PC-3 (cell line): ENCODE data around the gene AP5S1. TPM values are rescaled to one million over a fixed set of nuclear protein-coding genes. Genes with fewer than 3 reads are reported as not detected.

ENCODE experiments used
- ATAC-seq: fragments of 200-7000 bp; cut with Tn5 transposase; 2 replicates; pipeline ENCODE4 v1.9.1; 2020; ENCODE audit warnings: mild to moderate bottlenecking, moderate library complexity
- BruUV-seq: library from RNA; stranded (reverse); fragments of 400-500 nt; replicated peaks from 2 replicates; lab custom pipeline; 2021; lab: Mats Ljungman, UMichigan
- CTCF ChIA-PET: fragments of 300-600 bp; sonication (Branson Sonifier 250); formaldehyde crosslinking; loops from one replicate; lab custom pipeline; 2022; ENCODE audit warnings: antibody characterized with exemption; lab: Charles Lee
- POLR2A ChIA-PET: fragments of 300-600 bp; sonication (Branson Sonifier 250); formaldehyde crosslinking; loops from one replicate; lab custom pipeline; 2022; ENCODE audit warnings: antibody characterized with exemption; ENCODE audit not compliant: unreplicated experiment; lab: Charles Lee
- DNase-seq: peaks from one replicate; pipeline ENCODE4 v3.0.0-alpha.2; 2015
- H2AFZ ChIP-seq: fragments of 300-600 bp; sonication (generic); 2 replicates; pipeline ENCODE4 v1.6.0; 2016; ENCODE audit warnings: antibody characterized with exemption, low read length
- H3F3A ChIP-seq: fragments of 300-600 bp; sonication (generic); one replicate; pipeline ENCODE4 v1.6.0; 2017; ENCODE audit warnings: antibody characterized with exemption, low read length, control low read depth, mild to moderate bottlenecking; ENCODE audit not compliant: unreplicated experiment
- H3K27ac ChIP-seq: fragments of 300-600 bp; sonication (generic); 2 replicates; pipeline ENCODE4 v1.5.1; 2016; ENCODE audit warnings: mild to moderate bottlenecking, low read length
- H3K27me3 ChIP-seq: fragments of 300-600 bp; sonication (generic); 2 replicates; pipeline ENCODE4 v1.6.1; 2016; ENCODE audit warnings: low read length, mixed read lengths
- H3K36me3 ChIP-seq: fragments of 300-600 bp; sonication (generic); 2 replicates; pipeline ENCODE4 v1.6.1; 2016; ENCODE audit warnings: low read depth, mixed run types, low read length, mixed read lengths
- H3K4me1 ChIP-seq: fragments of 300-600 bp; sonication (generic); 2 replicates; pipeline ENCODE4 v1.5.1; 2016; ENCODE audit warnings: low read length; ENCODE audit not compliant: insufficient read depth
- H3K4me2 ChIP-seq: fragments of 300-600 bp; sonication (generic); 2 replicates; pipeline ENCODE4 v1.6.0; 2016; ENCODE audit warnings: low read length
- H3K4me3 ChIP-seq: fragments of 300-600 bp; sonication (generic); 2 replicates; pipeline ENCODE4 v1.5.1; 2016; ENCODE audit warnings: mild to moderate bottlenecking, low read length, mixed read lengths
- H3K79me2 ChIP-seq: fragments of 300-600 bp; sonication (generic); 2 replicates; pipeline ENCODE4 v1.6.1; 2017; ENCODE audit warnings: low read length, mixed read lengths
- H3K9ac ChIP-seq: fragments of 300-600 bp; sonication (generic); 2 replicates; pipeline ENCODE4 v1.6.0; 2016; ENCODE audit warnings: mild to moderate bottlenecking, low read length
- H3K9me2 ChIP-seq: fragments of 300-600 bp; sonication (generic); replicated peaks from 2 replicates; pipeline ENCODE4 v1.6.1; 2016; ENCODE audit warnings: mixed run types, low read length, mixed read lengths
- H3K9me3 ChIP-seq: fragments of 300-600 bp; sonication (generic); 2 replicates; pipeline ENCODE4 v1.6.1; 2016; ENCODE audit warnings: low read length, mixed read lengths
- H4K20me1 ChIP-seq: fragments of 300-600 bp; sonication (generic); 2 replicates; pipeline ENCODE4 v1.6.1; 2016; ENCODE audit warnings: low read length, mixed read lengths
- EZH2 ChIP-seq: fragments of 300-600 bp; sonication (generic); IDR thresholded peaks from one replicate; pipeline ENCODE4 v1.6.1; 2017; ENCODE audit warnings: antibody characterized with exemption, mild to moderate bottlenecking, low read length; ENCODE audit not compliant: unreplicated experiment
- EZH2phosphoT487 ChIP-seq: fragments of 300-600 bp; sonication (generic); IDR thresholded peaks from 2 replicates; pipeline ENCODE4 v1.6.1; 2018; ENCODE audit warnings: mild to moderate bottlenecking, antibody characterized with exemption, low read length, borderline replicate concordance
- intact Hi-C: fragments of 100-400 bp; cut with micrococcal nuclease; formaldehyde crosslinking; loops from 2 replicates; pipeline ENCODE4 v1.9.0; 2023
- total RNA-seq: library from RNA; depleted of rRNA; stranded (reverse); fragments of >200 nt; gene quantifications from 2 replicates; pipeline ENCODE4 v1.2.3, GENCODE V29; 2014
- TF ChIP-seq, protein P1 (sequence below): fragments of 300-600 bp; sonication (generic); conservative IDR thresholded peaks from 2 replicates; pipeline ENCODE4 v1.5.1; 2017; ENCODE audit warnings: antibody characterized with exemption, low read depth, mild to moderate bottlenecking, low read length

Gene AP5S1
- total RNA-seq, 1 experiment from 2014 or later: 31.4 TPM

GRCh38 chr20:3820901-3821727, 767 bp downstream of the AP5S1 start:
- Histone ChIP-seq H4K20me1 (no peaks in the 10 kb centered on the region), H3K4me2 (peak overlapping the region; percentile 92), H3K4me3 (peak overlapping the region; percentile 85), H3K9ac (peak overlapping the region; percentile 95), H3K79me2 (peaks cover 22% of the 10 kb centered on the region), H3K9me2 (no peaks in the 10 kb centered on the region), H3K4me1 (peaks cover 27% of the 10 kb centered on the region), H2AFZ (peak overlapping the region; percentile 85), H3K36me3 (peaks cover 26% of the 10 kb centered on the region), H3K27me3 (no peaks in the 10 kb centered on the region), H3K27ac (peak overlapping the region; percentile 94), H3K9me3 (no peaks in the 10 kb centered on the region), H3F3A (no peaks in the 10 kb centered on the region)
- CTCF ChIA-PET: interaction anchor here (1.2 to 1.5 kb wide), 2 partner anchors 35 to 40 kb away, joined by 6 to 13 read pairs; partner anchors contain the start of genes CENPB and SPEF1
- POLR2A ChIA-PET: interaction anchor here (0.6 to 1.1 kb wide), 3 partner anchors 10 to 71 kb away, joined by 4 to 11 read pairs (median 4); partner anchors contain the start of gene CENPB
- BruUV-seq: TSS peak; percentile 68
- ATAC-seq: no peak
- TF ChIP-seq, protein P1, sequence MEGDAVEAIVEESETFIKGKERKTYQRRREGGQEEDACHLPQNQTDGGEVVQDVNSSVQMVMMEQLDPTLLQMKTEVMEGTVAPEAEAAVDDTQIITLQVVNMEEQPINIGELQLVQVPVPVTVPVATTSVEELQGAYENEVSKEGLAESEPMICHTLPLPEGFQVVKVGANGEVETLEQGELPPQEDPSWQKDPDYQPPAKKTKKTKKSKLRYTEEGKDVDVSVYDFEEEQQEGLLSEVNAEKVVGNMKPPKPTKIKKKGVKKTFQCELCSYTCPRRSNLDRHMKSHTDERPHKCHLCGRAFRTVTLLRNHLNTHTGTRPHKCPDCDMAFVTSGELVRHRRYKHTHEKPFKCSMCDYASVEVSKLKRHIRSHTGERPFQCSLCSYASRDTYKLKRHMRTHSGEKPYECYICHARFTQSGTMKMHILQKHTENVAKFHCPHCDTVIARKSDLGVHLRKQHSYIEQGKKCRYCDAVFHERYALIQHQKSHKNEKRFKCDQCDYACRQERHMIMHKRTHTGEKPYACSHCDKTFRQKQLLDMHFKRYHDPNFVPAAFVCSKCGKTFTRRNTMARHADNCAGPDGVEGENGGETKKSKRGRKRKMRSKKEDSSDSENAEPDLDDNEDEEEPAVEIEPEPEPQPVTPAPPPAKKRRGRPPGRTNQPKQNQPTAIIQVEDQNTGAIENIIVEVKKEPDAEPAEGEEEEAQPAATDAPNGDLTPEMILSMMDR: no peak
- TF ChIP-seq EZH2: no peak
- TF ChIP-seq EZH2phosphoT487: no peak
- DNase-seq: peak; percentile 34
- intact Hi-C loops: loop anchor here (1.0 to 2.0 kb wide), 5 partner anchors 10 to 34 kb away; partner anchors contain the start of genes CDC25B and MAVS

DNA sequence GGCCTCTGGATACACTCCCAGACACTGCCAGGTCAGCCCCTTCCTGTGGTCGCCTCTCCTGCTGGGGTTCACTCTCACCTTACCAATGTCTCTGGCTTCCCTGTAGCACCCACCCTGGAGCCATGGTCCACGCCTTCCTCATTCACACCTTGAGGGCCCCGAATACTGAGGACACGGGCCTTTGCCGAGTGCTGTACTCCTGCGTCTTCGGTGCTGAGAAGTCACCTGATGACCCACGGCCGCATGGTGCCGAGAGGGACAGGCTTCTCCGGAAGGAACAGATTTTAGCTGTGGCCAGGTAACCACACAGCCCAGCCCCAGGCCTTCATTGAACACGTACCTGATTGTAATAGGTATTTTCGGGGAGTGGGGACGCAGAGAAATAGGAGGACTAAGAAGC, 1.6 kb downstream of the AP5S1 start:
- DNase-seq (no peak), ATAC-seq (no peak)
- no peaks in the 10 kb centered on the region for H4K20me1 ChIP-seq
- H3K27me3 ChIP-seq: no peaks in the 10 kb centered on the region
- CTCF ChIA-PET: interaction anchor here (1.5 kb wide), 1 partner anchor 41 kb away, joined by 6 read pairs; the partner anchor contains the start of gene SPEF1
- H3K4me3 ChIP-seq: peak overlapping the region; percentile 85
- no peak overlapping the region for H2AFZ ChIP-seq
- no TSS peak for BruUV-seq
- H3K4me1 ChIP-seq: peaks cover 27% of the 10 kb centered on the region
- TF ChIP-seq, protein P1: no peak
- no peak for TF ChIP-seq EZH2
- no peak for TF ChIP-seq EZH2phosphoT487
- H3K9ac ChIP-seq: no peak overlapping the region; the same call in 1 of the 2 replicates
- POLR2A ChIA-PET: no interaction called here
- intact Hi-C loops: loop anchor here (2.0 kb wide), 3 partner anchors 25 to 33 kb away; partner anchors contain the start of genes CDC25B and MAVS
- no peak overlapping the region for H3K27ac ChIP-seq
- H3K36me3 ChIP-seq: peaks cover 29% of the 10 kb centered on the region
- H3K79me2 ChIP-seq: peaks cover 22% of the 10 kb centered on the region
- peak overlapping the region; percentile 92 for H3K4me2 ChIP-seq
- no peaks in the 10 kb centered on the region for H3F3A ChIP-seq
- no peaks in the 10 kb centered on the region for H3K9me2 ChIP-seq
- no peaks in the 10 kb centered on the region for H3K9me3 ChIP-seq
